PC-9 (cell line): ENCODE data around the gene RBM17. TPM values are rescaled to one million over a fixed set of nuclear protein-coding genes. Genes with fewer than 3 reads are reported as not detected.

Experiments used
- BruUV-seq: library from RNA; stranded (reverse); fragments of 400-500 nt; replicated peaks from 2 replicates; lab custom pipeline; 2021; lab: Mats Ljungman, UMichigan
- CTCF ChIA-PET: fragments of 300-600 bp; sonication (Branson Sonifier 250); formaldehyde crosslinking; loops from one replicate; lab custom pipeline; 2022; ENCODE audit warnings: antibody characterized with exemption; lab: Charles Lee
- POLR2A ChIA-PET: fragments of 300-600 bp; sonication (Branson Sonifier 250); formaldehyde crosslinking; loops from one replicate; lab custom pipeline; 2022; ENCODE audit warnings: antibody characterized with exemption; ENCODE audit not compliant: unreplicated experiment; lab: Charles Lee
- DNase-seq, 2 experiments: peaks; one replicate each; pipeline versions ENCODE4 v3.0.0 to v3.0.0-alpha.2; 2015 to 2022; ENCODE audit warnings: mixed read lengths in 1 of 2
- H2AFZ ChIP-seq: fragments of 200-600 bp; sonication (generic); 2 replicates; pipeline ENCODE4 v1.8.1; 2017; ENCODE audit warnings: antibody characterized with exemption
- H3F3A ChIP-seq: fragments of 200-600 bp; sonication (generic); 2 replicates; pipeline ENCODE4 v1.8.1; 2017; ENCODE audit warnings: antibody characterized with exemption, mild to moderate bottlenecking, low read depth; ENCODE audit not compliant: insufficient read depth
- H3K27ac ChIP-seq: fragments of 200-600 bp; sonication (generic); 2 replicates; pipeline ENCODE4 v1.6.1; 2016; ENCODE audit warnings: mixed run types
- H3K27me3 ChIP-seq: fragments of 200-600 bp; sonication (generic); 2 replicates; pipeline ENCODE4 v1.6.1; 2016; ENCODE audit warnings: low read depth, mixed run types; ENCODE audit not compliant: insufficient read depth
- H3K36me3 ChIP-seq: fragments of 200-600 bp; sonication (generic); 2 replicates; pipeline ENCODE4 v1.6.1; 2016; ENCODE audit warnings: low read depth, mixed run types
- H3K4me1 ChIP-seq: fragments of 200-600 bp; sonication (generic); replicated peaks from 2 replicates; pipeline ENCODE4 v1.6.1; 2016; ENCODE audit warnings: mixed run types; ENCODE audit not compliant: insufficient read depth
- H3K4me2 ChIP-seq: fragments of 200-600 bp; sonication (generic); 2 replicates; pipeline ENCODE4 v1.6.1; 2017; ENCODE audit warnings: mixed run types
- H3K4me3 ChIP-seq: fragments of 200-600 bp; sonication (generic); 2 replicates; pipeline ENCODE4 v1.6.1; 2016; ENCODE audit warnings: mixed run types
- H3K79me2 ChIP-seq: fragments of 200-600 bp; sonication (generic); 2 replicates; pipeline ENCODE4 v1.6.1; 2017; ENCODE audit warnings: low read depth, mixed run types
- H3K9me2 ChIP-seq: fragments of 200-600 bp; sonication (generic); 2 replicates; pipeline ENCODE4 v1.8.1; 2017; ENCODE audit warnings: mild to moderate bottlenecking; ENCODE audit not compliant: insufficient read depth
- H3K9me3 ChIP-seq: fragments of 200-600 bp; sonication (generic); 2 replicates; pipeline ENCODE4 v1.8.1; 2016; ENCODE audit warnings: low read depth; ENCODE audit not compliant: insufficient read depth
- H4K20me1 ChIP-seq: fragments of 200-600 bp; sonication (generic); 2 replicates; pipeline ENCODE4 v1.8.1; 2017; ENCODE audit not compliant: insufficient read depth
- CTCF ChIP-seq: fragments of 200-600 bp; sonication (generic); conservative IDR thresholded peaks from 2 replicates; pipeline ENCODE4 v1.6.1; 2017; ENCODE audit warnings: mixed run types, antibody characterized with exemption, mild to moderate bottlenecking, moderate library complexity
- EZH2 ChIP-seq: fragments of 200-600 bp; sonication (generic); IDR thresholded peaks from 2 replicates; pipeline ENCODE4 v1.8.0; 2017; ENCODE audit warnings: antibody characterized with exemption, low read depth
- intact Hi-C: fragments of 100-400 bp; cut with micrococcal nuclease; formaldehyde crosslinking; loops from one replicate; pipeline ENCODE4 v1.10.0; 2022; ENCODE audit not compliant: unreplicated experiment
- total RNA-seq: library from RNA; stranded (reverse); gene quantifications from 2 replicates; pipeline ENCODE4 v1.2.3, GENCODE V29; 2021

The RBM17 gene
- total RNA-seq, 1 experiment from 2014 or later, result 131 TPM

GRCh38 chr10:6112893-6113292 lies 24.1 kb downstream of the RBM17 start:
- Histone ChIP-seq H3K79me2 (0 out of 2 replicates have a peak, but pooled peaks cover 3% of the 10 kb centered on the region), H3K4me2 (no peak overlapping the region), H3K36me3 (peaks cover 12% of the 10 kb centered on the region; the same call in 1 of the 2 replicates), H3K27ac (no peak overlapping the region), H3K9me3 (no peaks in the 10 kb centered on the region), H3K27me3 (no peaks in the 10 kb centered on the region), H3K9me2 (no peaks in the 10 kb centered on the region), H4K20me1 (no peaks in the 10 kb centered on the region), H3F3A (0 out of 2 replicates have a peak, but pooled peaks cover 17% of the 10 kb centered on the region), H3K4me3 (no peak overlapping the region), H2AFZ (no peak overlapping the region), H3K4me1 (peaks cover 9% of the 10 kb centered on the region; the same call in 1 of the 2 replicates)
- intact Hi-C loops, result no loop called here
- TF ChIP-seq EZH2, result no peak
- no peak for TF ChIP-seq CTCF
- no peak for DNase-seq
- CTCF ChIA-PET, result no interaction called here
- no TSS peak for BruUV-seq
- POLR2A ChIA-PET, result no interaction called here

GRCh38 chr10:6114299-6114698 lies 25.5 kb downstream of the RBM17 start:
- intact Hi-C loops, result no loop called here

GRCh38 chr10:6114805-6115341 lies 26.0 kb downstream of the RBM17 start:
- H2AFZ ChIP-seq, result no peak overlapping the region
- DNase-seq, result no peak
- no peaks in the 10 kb centered on the region for H4K20me1 ChIP-seq
- no peaks in the 10 kb centered on the region for H3K9me3 ChIP-seq
- H3F3A ChIP-seq, result 0 out of 2 replicates have a peak, but pooled peaks cover 17% of the 10 kb centered on the region
- ChIA-PET POLR2A (no interaction called here), CTCF (no interaction called here)
- no peaks in the 10 kb centered on the region for H3K27me3 ChIP-seq
- BruUV-seq, result no TSS peak
- H3K79me2 ChIP-seq, result 0 out of 2 replicates have a peak, but pooled peaks cover 2% of the 10 kb centered on the region
- peaks cover 12% of the 10 kb centered on the region; the same call in 1 of the 2 replicates for H3K36me3 ChIP-seq
- no peak overlapping the region for H3K27ac ChIP-seq
- no peaks in the 10 kb centered on the region for H3K4me1 ChIP-seq
- TF ChIP-seq CTCF (no peak), EZH2 (no peak)
- intact Hi-C loops, result no loop called here
- no peak overlapping the region for H3K4me2 ChIP-seq
- no peak overlapping the region for H3K4me3 ChIP-seq
- H3K9me2 ChIP-seq, result no peaks in the 10 kb centered on the region; the same call in 1 of the 2 replicates

More at GRCh38 chr10:6114299-6114698, 25.5 kb downstream of the RBM17 start:
- Histone ChIP-seq H3K4me1 (no peaks in the 10 kb centered on the region), H2AFZ (no peak overlapping the region), H3F3A (0 out of 2 replicates have a peak, but pooled peaks cover 17% of the 10 kb centered on the region), H3K9me2 (no peaks in the 10 kb centered on the region), H3K27ac (no peak overlapping the region), H3K9me3 (no peaks in the 10 kb centered on the region), H3K4me3 (no peak overlapping the region), H3K4me2 (no peak overlapping the region), H3K36me3 (peaks cover 12% of the 10 kb centered on the region; the same call in 1 of the 2 replicates), H3K79me2 (0 out of 2 replicates have a peak, but pooled peaks cover 3% of the 10 kb centered on the region), H3K27me3 (no peaks in the 10 kb centered on the region), H4K20me1 (no peaks in the 10 kb centered on the region)
- DNase-seq, result no peak
- no peak for TF ChIP-seq EZH2
- TF ChIP-seq CTCF, result no peak
- BruUV-seq, result no TSS peak
- POLR2A ChIA-PET, result no interaction called here
- CTCF ChIA-PET, result no interaction called here
